Suprapubic skin (tissue), 4 donors: ENCODE data around the gene STX5. TPM values are rescaled to one million over a fixed set of nuclear protein-coding genes. Genes with fewer than 3 reads are reported as not detected.

Experiments used
- DNase-seq, 2 donors: peaks; one replicate each; pipeline ENCODE4 v3.0.0-alpha.2; 2019; ENCODE audit warnings: low spot score in 2 of 2
- H3K27ac ChIP-seq: fragments of 200-600 bp; sonication (generic); one replicate; pipeline ENCODE4 v1.5.1; 2019
- H3K27me3 ChIP-seq: fragments of 200-600 bp; sonication (generic); one replicate; pipeline ENCODE4 v1.5.1; 2019
- H3K36me3 ChIP-seq: fragments of 200-600 bp; sonication (generic); one replicate; pipeline ENCODE4 v1.5.1; 2019
- H3K4me1 ChIP-seq: fragments of 200-600 bp; sonication (generic); one replicate; pipeline ENCODE4 v1.5.1; 2019
- H3K4me3 ChIP-seq: fragments of 200-600 bp; sonication (generic); one replicate; pipeline ENCODE4 v1.5.1; 2019; ENCODE audit warnings: mild to moderate bottlenecking
- H3K9me3 ChIP-seq: fragments of 200-600 bp; sonication (generic); one replicate; pipeline ENCODE4 v1.5.1; 2019
- CTCF ChIP-seq, 2 donors: fragments of 200-600 bp in 1 of 2; fragments of 450-650 bp in 1 of 2; sonication (generic) in 1 of 2; IDR thresholded peaks; one replicate each; pipeline ENCODE4 v1.5.1; 2016 to 2019; ENCODE audit warnings: antibody characterized with exemption in 2 of 2, mild to moderate bottlenecking in 1 of 2, moderate library complexity in 1 of 2
- EP300 ChIP-seq: sonication (generic); formaldehyde crosslinking; IDR thresholded peaks from one replicate; pipeline ENCODE4 v1.6.1; 2017; ENCODE audit warnings: antibody characterized with exemption
- POLR2A ChIP-seq, 2 donors: fragments of 450-650 bp; IDR thresholded peaks; one replicate each; pipeline ENCODE4 v1.6.1; 2017; ENCODE audit warnings: antibody characterized with exemption in 2 of 2, mild to moderate bottlenecking in 2 of 2, moderate library complexity in 2 of 2
- POLR2AphosphoS5 ChIP-seq, 3 donors: sonication (generic); formaldehyde crosslinking; IDR thresholded peaks; one replicate each; pipeline ENCODE4 v1.6.1; 2017; ENCODE audit warnings: antibody characterized with exemption in 3 of 3
- WGBS: methylation state at CpG from one replicate; pipeline ENCODE4 v1.1.5; 2018; 5-methylcytosine and 5-hydroxymethylcytosine counted together
- total RNA-seq, 4 donors: library from RNA; depleted of rRNA; stranded (reverse); fragments of >200 nt; gene quantifications; one replicate each; pipeline ENCODE4 v1.1.0, GENCODE V29; 2016

STX5 gene
- total RNA-seq, 4 donors from 2014 or later, result 26.8 to 47.8 (median 43.2) TPM

- peak; percentile 92 to 93 for DNase-seq
- no peak for TF ChIP-seq POLR2A (IDR thresholded peaks at IDR 0.05)
- TF ChIP-seq POLR2AphosphoS5 (IDR thresholded peaks at IDR 0.05), result peak in 2 of 3 donors; percentile 44 to 66
- TF ChIP-seq CTCF (IDR thresholded peaks at IDR 0.05), result peak; percentile 89 to 90
- Histone ChIP-seq H3K36me3 (peaks cover 29% of the 10 kb centered on the region), H3K27ac (peak overlapping the region; percentile 95), H3K9me3 (no peaks in the 10 kb centered on the region), H3K4me3 (peak overlapping the region; percentile 84), H3K27me3 (no peaks in the 10 kb centered on the region), H3K4me1 (peaks cover 48% of the 10 kb centered on the region)
- WGBS, result 2% methylated on average over 16 of the region's 51 CpGs
Observed at GRCh38 chr11:62786318-62787004, 45.4 kb downstream of the STX5 start.

- WGBS, result 91% methylated on average over 7 of the region's 7 CpGs
- H3K27ac ChIP-seq, result no peak overlapping the region
- no peaks in the 10 kb centered on the region for H3K27me3 ChIP-seq
- H3K36me3 ChIP-seq, result peaks cover 46% of the 10 kb centered on the region
- H3K4me3 ChIP-seq, result no peak overlapping the region
- TF ChIP-seq POLR2AphosphoS5 (IDR thresholded peaks at IDR 0.05) (no peak), CTCF (IDR thresholded peaks at IDR 0.05) (no peak), POLR2A (IDR thresholded peaks at IDR 0.05) (no peak), EP300 (no peak)
- no peak for DNase-seq
- H3K4me1 ChIP-seq, result peaks cover 13% of the 10 kb centered on the region
- no peaks in the 10 kb centered on the region for H3K9me3 ChIP-seq
Observed at GRCh38 chr11:62782753-62783152, 49.1 kb downstream of the STX5 start.

GRCh38 chr11:62778441-62778840 lies 53.4 kb downstream of the STX5 start:
- no peak for TF ChIP-seq CTCF (IDR thresholded peaks at IDR 0.05)
- H3K4me1 ChIP-seq, result peaks cover 4% of the 10 kb centered on the region
- no peaks in the 10 kb centered on the region for H3K27me3 ChIP-seq
- 100% methylated on average over 2 of the region's 3 CpGs for WGBS
- no peak overlapping the region for H3K4me3 ChIP-seq
- H3K9me3 ChIP-seq, result no peaks in the 10 kb centered on the region
- H3K27ac ChIP-seq, result no peak overlapping the region
- H3K36me3 ChIP-seq, result peaks cover 65% of the 10 kb centered on the region
- no peak for DNase-seq

- Histone ChIP-seq H3K36me3 (peaks cover 59% of the 10 kb centered on the region), H3K9me3 (no peaks in the 10 kb centered on the region), H3K27me3 (no peaks in the 10 kb centered on the region), H3K4me3 (no peak overlapping the region), H3K27ac (peak overlapping the region; percentile 23), H3K4me1 (peaks cover 6% of the 10 kb centered on the region)
- no peak for DNase-seq
- 61% methylated on average over 2 of the region's 2 CpGs for WGBS
- TF ChIP-seq CTCF (IDR thresholded peaks at IDR 0.05) (no peak), POLR2A (IDR thresholded peaks at IDR 0.05) (no peak), EP300 (no peak), POLR2AphosphoS5 (IDR thresholded peaks at IDR 0.05) (no peak)
Observed at GRCh38 chr11:62777389-62777788, 54.5 kb downstream of the STX5 start.

GRCh38 chr11:62775646-62776045 lies 56.2 kb downstream of the STX5 start:
- WGBS, result 92% methylated on average over 17 of the region's 17 CpGs
- TF ChIP-seq EP300, result no peak
- no peak for TF ChIP-seq POLR2AphosphoS5 (IDR thresholded peaks at IDR 0.05)
- TF ChIP-seq POLR2A (IDR thresholded peaks at IDR 0.05), result no peak
- no peak for TF ChIP-seq CTCF (IDR thresholded peaks at IDR 0.05)

More at GRCh38 chr11:62775646-62776045, 56.2 kb downstream of the STX5 start:
- DNase-seq, result no peak
- peaks cover 18% of the 10 kb centered on the region for H3K4me1 ChIP-seq
- H3K9me3 ChIP-seq, result no peaks in the 10 kb centered on the region
- peaks cover 48% of the 10 kb centered on the region for H3K36me3 ChIP-seq
- no peaks in the 10 kb centered on the region for H3K27me3 ChIP-seq
- H3K4me3 ChIP-seq, result no peak overlapping the region
- H3K27ac ChIP-seq, result no peak overlapping the region
